ENCODE results near the gene FBXO41.

DNA sequence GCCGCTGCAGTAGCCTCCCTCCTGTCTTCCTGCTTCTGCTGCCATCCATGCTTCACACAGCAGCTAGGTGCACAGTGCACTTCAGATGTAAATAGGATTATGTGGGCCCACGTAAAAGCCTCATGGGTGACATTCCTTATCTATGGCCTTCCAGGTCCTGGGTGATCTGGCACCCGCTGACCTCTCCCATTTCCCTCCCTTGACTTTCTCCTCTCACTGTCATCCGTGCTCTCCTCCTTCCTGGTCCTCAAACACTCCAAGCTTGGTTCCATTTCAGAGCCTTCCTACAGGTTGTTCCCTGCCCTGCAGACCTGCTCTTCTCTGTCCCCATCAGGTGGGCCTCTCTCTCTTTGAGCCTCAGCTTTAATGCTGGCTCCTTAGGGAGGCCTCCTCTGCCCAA is 74.3 kb downstream of the FBXO41 start:
- TF ChIP-seq CTCF (IDR thresholded peaks at IDR 0.05; ENCODE audit: insufficient read depth, low read depth, low read length) (no peak), EZH2 (IDR thresholded peaks at IDR 0.05; ENCODE audit: insufficient read depth, low read length) (no peak)

Measured in astrocyte (in vitro differentiated cells and primary cell).